GM10847 (cell line): ENCODE data around the gene CD163L1.

Experiments used
- POLR2A ChIP-seq: IDR thresholded peaks from 2 replicates; pipeline ENCODE4 v1.6.1; 2011; ENCODE audit not compliant: insufficient read length; ENCODE audit errors: extremely low read depth

CD163L1 gene

DNA sequence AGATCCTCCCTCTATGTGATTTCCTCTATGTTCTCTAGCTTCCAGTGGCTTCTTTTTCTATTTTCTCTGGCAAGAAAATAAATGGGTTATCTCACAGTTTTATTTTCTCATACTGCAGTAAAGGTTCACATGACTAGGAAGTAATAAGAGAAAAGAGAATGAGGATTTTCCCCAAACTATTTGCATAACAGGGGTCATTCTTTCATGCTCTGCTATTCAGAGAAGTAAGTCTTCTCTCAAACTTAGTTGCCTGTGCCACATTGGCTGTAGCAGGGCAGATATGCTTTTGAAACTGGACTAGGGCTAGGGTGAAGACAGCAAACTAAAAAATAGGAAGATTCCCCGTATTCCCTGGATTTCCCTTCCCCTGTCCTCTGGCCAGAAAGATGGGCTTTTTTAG, 82.7 kb downstream of the CD163L1 start:
- TF ChIP-seq POLR2A = no peak

- no peak for TF ChIP-seq POLR2A
These were observed 89.4 kb downstream of the CD163L1 start for GRCh38 chr12:7354529-7354928.

GRCh38 chr12:7352661-7353060, 91.3 kb downstream of the CD163L1 start:
- TF ChIP-seq POLR2A = no peak

GRCh38 chr12:7351177-7351576, 92.8 kb downstream of the CD163L1 start:
- no peak for TF ChIP-seq POLR2A

GRCh38 chr12:7349418-7349817, 94.5 kb downstream of the CD163L1 start:
- no peak for TF ChIP-seq POLR2A

- no peak for TF ChIP-seq POLR2A
These were observed 97.3 kb downstream of the CD163L1 start for GRCh38 chr12:7346551-7347225.

DNA sequence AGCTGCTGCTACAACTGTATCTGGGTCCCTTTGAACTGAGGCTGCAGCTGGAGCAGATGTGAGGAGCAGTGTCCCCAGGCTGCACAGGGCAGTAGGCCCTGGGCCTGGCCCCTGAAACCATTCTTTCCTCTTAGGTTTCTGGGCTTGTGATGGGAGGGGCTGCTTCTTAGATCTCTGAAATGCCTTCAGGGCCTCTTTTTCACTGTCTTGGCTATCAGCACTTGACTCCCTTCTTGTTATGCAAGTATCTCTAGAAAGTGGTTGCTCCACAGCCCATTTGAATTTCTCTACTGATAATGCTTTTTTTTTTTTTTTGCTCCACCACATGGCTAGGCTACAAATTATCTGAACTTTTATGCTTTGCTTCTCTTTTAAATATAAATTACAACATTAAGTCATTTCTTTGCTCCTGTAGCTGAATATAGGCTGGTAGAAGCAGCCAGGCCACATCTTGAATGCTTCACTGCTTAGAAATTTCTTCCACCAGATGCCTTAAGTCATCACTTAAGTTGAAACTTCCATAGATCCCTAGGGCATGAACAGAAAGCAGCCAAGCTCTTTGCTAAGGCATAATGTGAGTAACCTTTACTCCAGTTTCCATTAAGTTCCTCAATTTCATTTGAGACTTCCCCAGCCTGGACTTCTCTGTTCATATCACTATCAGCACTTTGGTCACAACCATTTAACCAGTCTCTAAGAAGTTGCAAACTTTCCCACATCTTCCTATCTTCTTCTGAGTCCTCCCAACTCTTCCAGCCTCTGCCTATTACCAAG, 98.9 kb downstream of the CD163L1 start:
- TF ChIP-seq POLR2A = no peak

DNA sequence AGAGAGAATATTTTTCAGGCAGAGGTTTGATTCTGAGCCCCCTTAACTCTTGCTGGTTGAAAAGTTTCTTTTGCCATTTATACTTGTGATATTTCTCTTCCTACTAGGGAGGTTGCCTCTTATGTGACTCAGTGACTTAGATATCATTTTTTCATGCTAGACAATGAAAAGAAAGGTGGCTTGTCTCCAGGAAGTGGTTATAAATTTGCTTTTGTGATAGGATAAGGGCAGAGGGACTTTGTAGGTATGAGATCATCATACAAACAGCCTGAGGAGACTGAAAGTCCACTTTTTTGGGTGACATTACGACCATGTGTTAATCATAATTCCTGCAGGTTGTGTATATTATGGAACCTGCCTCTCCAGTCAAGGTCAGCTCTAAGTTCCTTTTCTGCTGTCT, 104.3 kb downstream of the CD163L1 start:
- no peak for TF ChIP-seq POLR2A

DNA sequence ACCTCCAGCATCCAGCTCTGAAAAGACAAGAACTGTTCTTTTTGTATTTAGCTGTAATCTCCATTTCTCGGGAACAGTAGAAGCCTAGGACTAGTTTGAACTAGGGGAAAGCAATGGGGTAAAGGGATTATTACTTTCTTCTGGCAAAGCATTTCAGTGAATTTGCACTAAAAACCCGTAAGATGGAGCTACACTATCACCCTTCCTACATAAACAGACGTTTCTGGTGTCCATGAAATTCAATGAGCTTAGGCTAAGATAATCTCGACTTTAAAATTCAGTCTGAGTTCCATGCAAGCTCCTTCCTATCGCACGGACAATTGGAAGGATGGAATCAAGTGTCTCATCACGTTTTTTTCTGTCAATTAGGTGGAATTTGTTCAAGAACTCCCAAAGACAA, 116.0 kb downstream of the CD163L1 start:
- TF ChIP-seq POLR2A = no peak

DNA sequence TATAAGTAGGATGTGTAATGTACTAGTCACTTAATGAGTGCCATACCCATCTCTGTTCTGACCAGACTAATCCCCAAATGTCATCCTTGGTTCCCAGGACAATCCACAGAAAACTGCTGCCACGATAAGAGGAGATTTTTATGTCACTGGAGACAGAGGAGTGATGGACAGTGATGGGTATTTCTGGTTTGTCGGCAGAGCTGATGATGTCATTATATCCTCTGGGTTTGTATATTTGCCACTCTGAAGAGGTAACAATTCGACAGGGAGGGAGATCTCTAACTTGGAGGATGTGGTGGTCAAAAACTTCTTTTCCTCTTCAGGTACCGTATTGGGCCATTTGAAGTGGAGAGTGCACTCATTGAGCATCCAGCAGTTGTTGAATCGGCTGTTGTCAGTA, 119.8 kb downstream of the CD163L1 start:
- no peak for TF ChIP-seq POLR2A

GRCh38 chr12:7322599-7322998, 121.4 kb downstream of the CD163L1 start:
- no peak for TF ChIP-seq POLR2A

- TF ChIP-seq POLR2A = no peak
These were observed 122.3 kb downstream of the CD163L1 start for GRCh38 chr12:7321624-7322023.

DNA sequence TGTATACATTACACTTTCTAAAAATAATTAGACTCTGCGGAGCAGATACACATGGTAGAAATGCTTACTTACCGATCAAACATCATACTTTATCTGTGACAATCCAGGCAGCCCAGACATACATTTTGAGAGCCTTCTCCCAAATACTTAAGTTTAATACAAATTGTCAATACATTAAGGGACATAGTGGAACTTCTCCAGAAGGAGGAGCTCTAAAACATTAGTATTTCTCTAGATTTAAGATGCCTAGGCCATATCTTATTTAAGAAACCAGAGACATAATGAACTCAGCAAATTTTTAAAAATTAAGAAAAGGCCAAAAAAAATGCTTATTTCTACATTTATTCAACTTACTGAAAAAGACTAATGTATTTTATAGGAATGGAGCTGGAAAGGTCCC, 124.0 kb downstream of the CD163L1 start:
- TF ChIP-seq POLR2A = no peak

DNA sequence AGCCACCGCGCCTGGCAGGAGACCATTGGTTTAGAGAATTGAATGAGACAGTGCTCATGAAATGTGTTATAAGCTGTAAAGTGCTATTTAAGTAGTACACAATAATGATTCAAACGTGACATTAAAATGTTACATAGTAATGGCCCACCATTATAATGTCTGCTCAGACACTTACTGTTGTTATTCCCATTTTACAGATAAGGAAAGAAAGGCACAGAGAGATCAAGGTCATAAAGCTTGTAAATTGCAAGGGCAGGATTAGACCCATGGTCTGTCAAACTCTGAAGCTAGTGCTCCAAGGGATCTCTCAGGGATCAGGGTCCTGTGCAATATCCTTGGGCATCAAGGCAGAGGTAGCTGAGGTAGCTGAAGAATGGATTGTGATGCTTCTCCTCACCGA, 133.9 kb downstream of the CD163L1 start:
- no peak for TF ChIP-seq POLR2A
